Activated CD4-positive, CD25-positive, alpha-beta regulatory T cell treated with anti-CD3 and anti-CD28 coated beads, Interleukin-2, amount 50 U/mL, for 16 hours (primary cell): ENCODE data around the gene COL21A1.

Experiments used
- DNase-seq: peaks from one replicate; pipeline ENCODE4 v3.0.0-alpha.2; 2020; ENCODE audit warnings: low read depth, low spot score

Gene COL21A1

GRCh38 chr6:56245903-56246351 lies 1.5 kb downstream of the COL21A1 start:
- DNase-seq = no peak

GRCh38 chr6:56244528-56245253 lies 2.7 kb downstream of the COL21A1 start:
- DNase-seq = no peak

- no peak for DNase-seq
Observed at GRCh38 chr6:56244089-56244488, 3.3 kb downstream of the COL21A1 start.

- no peak for DNase-seq
Observed at GRCh38 chr6:56243518-56244070, 3.8 kb downstream of the COL21A1 start.

GRCh38 chr6:56242346-56242745 lies 5.0 kb downstream of the COL21A1 start:
- DNase-seq = no peak

GRCh38 chr6:56241124-56241802 lies 6.1 kb downstream of the COL21A1 start:
- DNase-seq = no peak

- no peak for DNase-seq
Observed at GRCh38 chr6:56238352-56238751, 9.0 kb downstream of the COL21A1 start.

- no peak for DNase-seq
Observed at GRCh38 chr6:56235245-56235644, 12.1 kb downstream of the COL21A1 start.

GRCh38 chr6:56232436-56232835 lies 14.9 kb downstream of the COL21A1 start:
- DNase-seq = no peak

- DNase-seq = no peak
Observed at GRCh38 chr6:56231827-56232226, 15.6 kb downstream of the COL21A1 start.

GRCh38 chr6:56230976-56231566 lies 16.3 kb downstream of the COL21A1 start:
- no peak for DNase-seq

- DNase-seq = no peak
Observed at GRCh38 chr6:56227071-56227879, 20.1 kb downstream of the COL21A1 start.

GRCh38 chr6:56223995-56224394 lies 23.4 kb downstream of the COL21A1 start:
- DNase-seq = no peak

GRCh38 chr6:56222499-56222898 lies 24.9 kb downstream of the COL21A1 start:
- DNase-seq = no peak

- DNase-seq = no peak
Observed at GRCh38 chr6:56220078-56220477, 27.3 kb downstream of the COL21A1 start.

GRCh38 chr6:56214703-56215101 lies 32.7 kb downstream of the COL21A1 start:
- no peak for DNase-seq

- no peak for DNase-seq
Observed at GRCh38 chr6:56214041-56214702, 33.2 kb downstream of the COL21A1 start.

- DNase-seq = no peak
Observed at GRCh38 chr6:56211724-56212123, 35.7 kb downstream of the COL21A1 start.

GRCh38 chr6:56204134-56204533 lies 43.2 kb downstream of the COL21A1 start:
- DNase-seq = no peak

GRCh38 chr6:56199956-56200355 lies 47.4 kb downstream of the COL21A1 start:
- no peak for DNase-seq

GRCh38 chr6:56193846-56194245 lies 53.5 kb downstream of the COL21A1 start:
- no peak for DNase-seq
